GM19193 (cell line): ENCODE results near the gene ADARB2.

ENCODE experiments used
- POLR2A ChIP-seq: IDR thresholded peaks from 4 replicates; pipeline ENCODE4 v1.6.1; 2011; ENCODE audit not compliant: insufficient read depth, insufficient read length; ENCODE audit errors: extremely low read depth

The ADARB2 gene

DNA sequence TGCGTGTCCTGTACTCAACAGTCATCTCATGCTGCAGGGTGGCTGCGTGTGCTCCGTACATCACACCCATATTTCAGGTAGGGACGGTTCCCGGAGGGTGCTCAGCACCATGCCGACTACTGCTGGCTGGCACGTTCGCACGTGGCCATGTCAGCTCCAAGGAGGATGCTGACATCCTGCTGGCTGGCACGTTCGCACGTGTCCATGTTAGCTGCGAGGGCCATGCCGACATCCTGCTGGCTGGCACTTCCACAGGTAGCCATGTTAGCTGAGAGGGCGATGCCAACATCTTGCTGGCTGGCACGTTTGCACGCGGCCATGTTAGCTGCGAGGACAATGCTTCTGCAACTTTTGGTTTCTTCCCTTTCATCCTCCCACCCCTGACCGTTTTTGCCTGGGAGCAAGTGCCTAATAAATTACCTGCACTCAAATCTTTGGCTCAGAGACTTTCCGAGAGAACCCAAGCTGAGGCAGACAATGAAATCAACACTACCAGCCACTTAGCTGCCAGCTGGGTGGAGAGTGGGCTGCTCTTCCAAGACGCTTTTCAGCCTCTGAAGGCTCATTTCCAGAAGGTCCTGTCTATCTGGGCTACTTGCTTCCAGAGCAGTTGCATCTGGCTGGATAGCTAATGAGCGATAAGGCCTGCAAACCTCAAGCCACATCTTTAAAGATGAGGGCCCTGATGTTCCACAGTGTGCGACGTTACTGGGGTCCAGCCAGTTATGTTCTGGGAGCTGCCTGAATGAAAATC lies 576.6 kb downstream of the ADARB2 start:
- TF ChIP-seq POLR2A, result no peak

DNA sequence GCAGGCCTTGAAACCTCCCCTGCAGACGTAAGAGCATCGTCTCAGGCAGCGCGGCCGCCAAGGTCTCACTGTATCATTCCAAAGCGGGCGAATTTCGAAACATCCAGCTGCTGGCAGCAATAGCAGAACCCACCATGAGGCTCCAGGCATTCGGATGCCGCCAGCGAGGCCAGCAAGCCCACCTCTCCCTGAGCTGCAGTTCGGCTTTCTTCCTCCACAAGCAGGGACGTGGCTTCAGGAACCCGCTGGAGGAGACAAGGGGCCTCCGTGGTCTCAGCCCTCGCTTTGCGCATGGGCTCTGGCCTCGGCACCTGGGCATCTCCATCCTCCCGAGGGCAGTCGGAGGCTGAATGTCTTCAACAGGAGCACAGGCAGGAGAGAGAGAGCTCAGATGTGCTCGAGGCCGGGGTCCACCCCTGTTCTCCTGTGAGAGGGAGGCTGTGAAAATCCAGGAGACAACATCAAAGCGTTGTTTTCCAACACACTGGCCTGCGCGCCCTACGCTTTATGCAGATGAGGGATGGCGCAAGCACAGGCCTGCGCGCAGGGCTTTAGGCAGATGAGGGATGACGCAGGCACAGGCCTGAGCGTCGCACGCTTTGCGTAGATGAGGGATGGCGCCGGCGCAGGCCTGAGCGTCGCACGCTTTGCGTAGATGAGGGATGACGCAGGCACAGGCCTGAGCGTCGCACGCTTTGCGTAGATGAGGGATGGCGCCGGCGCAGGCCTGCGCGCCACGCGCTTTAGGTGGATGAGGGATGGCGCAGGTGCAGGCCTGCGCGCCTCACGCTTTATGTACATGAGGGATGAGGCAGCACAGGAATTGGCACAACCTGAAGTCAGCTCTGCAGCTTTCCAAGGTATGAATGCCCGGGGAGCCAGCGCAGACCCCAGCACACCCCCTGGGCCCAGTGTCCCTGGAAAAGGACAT lies 577.9 kb downstream of the ADARB2 start:
- no peak for TF ChIP-seq POLR2A

DNA sequence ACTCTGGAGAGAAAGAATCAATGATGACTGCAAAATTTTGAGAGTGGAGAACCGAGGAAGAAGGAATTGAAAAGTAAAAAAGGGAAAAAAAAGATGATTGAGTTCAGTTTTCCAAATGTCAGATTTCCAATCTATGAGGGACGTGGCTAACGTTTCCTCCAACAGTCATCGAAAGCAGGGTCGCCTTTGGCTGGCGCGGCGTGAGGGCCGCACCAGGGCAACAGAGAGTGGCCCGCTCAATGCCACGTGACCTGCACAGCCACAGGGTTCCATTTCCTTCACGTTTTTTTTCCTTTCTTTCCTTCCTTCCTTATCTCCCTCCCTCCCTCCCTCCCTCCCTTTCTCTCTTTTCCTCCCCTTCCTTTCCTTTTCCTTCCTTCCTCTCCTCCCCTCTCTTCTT lies 579.3 kb downstream of the ADARB2 start:
- TF ChIP-seq POLR2A, result no peak

DNA sequence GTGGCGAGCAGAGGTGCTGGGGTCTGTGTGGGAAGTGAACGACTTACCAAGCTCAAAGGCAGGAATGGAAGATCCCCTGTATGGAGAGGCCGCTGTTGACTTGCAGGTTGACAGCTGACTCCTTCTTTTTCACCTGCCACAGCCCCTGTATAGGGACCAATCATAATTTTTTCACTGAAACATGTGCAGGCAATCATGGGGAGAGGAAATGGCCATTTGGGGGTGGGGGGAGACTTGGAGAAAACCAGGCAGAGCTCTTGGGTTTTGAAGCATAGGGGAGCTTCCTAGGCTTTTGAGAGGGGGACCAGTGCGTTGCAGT lies 579.8 kb downstream of the ADARB2 start:
- TF ChIP-seq POLR2A, result no peak

DNA sequence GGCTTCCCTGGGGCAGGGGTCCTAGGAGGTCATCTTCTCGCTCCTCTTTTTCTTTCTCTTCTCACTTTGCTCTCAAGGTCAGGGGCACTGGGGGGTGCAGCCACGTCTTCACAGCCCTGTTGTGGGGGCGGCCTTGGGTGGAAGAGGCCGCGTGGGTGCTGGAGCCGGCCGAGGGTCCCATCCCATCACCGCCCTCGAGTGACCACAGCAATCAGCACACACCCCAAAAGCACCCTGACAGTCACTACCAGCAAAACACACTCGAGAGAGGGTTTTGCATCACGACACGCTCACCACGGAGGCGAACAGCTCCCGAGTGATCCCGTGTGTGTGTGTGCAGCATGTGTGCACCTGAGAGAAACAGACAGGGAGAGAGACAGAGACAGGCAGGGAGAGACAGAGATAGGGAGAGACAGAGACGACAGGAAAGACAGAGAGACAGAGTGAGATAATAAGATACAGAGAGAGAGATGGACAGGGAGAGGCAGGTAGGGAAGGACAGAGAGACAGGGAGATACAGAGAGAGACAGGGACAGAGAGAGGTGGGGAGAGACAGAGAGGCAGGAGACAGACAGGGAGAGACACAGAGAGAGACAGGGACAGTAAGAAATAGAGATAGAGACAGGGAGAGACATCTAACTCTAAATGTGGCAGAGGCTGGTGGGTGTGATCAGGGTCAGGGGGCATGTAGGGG lies 580.3 kb downstream of the ADARB2 start:
- no peak for TF ChIP-seq POLR2A

DNA sequence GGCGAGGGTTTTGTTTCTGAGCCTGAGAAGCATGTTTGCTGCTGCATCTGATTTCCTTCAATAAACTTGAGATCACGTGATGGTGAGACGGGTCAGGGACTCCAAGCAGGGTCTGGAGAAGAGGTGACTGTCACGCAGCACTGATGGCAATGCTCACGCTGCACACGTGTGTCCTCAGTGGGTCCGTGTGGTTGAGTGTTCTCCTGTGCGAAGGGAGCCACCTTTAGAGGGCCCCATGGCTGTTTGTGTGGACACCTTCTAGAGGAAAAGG lies 580.8 kb downstream of the ADARB2 start:
- TF ChIP-seq POLR2A, result no peak

DNA sequence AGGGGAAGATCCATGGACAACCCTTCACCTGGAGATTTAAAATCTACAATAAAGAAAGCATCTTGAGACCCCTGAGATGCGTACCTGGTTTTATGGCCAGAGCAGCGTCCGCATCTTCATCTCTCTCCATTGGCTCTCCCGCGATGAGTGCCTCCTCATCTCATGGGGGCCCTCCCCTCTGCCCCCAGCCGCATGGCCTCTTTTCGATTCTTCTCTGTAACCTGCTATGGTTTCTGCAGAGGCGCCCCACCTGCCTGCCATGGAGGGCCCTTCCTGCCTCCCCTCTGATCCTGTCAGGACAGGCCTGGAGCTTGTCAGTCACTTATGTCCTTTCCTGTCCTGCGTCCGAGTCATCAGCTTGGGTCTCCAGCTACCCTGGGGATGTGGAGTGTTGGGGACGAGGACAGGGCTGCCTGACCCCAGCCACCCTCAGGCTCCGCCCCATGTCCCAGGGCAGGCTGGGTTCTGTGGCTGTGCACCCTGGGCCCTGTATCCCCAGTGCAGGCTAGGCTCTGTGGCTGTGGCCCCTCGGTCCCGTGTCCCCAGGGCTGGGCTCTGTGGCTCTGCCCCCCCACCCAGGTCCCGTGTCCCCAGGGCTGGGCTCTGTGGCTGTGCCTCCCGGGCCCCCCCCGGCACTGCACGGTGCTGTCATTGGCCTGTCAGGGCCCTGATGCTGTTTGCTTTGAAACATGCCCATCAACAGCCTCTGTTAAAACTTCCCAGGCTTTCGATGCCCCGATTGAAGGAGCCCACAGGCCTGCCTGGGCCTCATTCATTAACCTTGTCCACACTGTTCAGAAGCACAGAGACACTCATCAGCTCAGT lies 581.3 kb downstream of the ADARB2 start:
- TF ChIP-seq POLR2A, result no peak

DNA sequence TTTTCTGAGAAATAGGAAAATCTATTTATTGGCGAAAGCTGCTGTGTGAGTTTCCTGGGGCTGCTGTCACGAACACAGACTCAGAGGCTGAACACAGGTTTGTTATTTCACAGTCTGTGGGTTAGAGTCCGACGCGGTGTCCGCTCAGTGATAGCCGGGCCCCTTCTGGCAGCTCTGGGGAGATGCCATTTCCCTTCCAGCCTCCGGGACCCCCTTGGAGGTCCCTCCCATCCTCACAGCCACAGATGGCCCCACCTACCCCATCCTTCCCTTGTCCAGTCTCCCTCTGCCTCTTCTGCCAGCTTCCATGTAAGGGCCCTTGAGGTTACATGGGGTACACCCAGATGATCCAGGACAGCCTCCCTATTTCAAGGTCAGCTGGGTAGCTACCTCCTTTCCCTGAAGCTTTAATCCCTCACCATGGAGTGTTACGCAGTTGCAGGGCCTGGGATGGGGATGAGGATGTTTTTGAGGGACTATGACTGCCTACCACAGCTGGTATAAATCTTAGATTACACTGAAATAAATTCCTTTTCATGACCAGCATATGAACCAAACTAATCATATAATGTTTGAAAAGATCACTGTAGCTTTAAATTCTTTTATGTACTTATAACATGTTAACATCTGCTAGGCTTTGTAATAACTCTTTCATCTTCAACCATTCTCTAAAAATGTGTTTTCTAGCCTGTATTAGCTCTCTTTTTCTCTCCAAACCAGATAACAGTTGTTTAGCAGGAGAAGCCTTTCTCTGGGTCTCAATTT lies 582.6 kb downstream of the ADARB2 start:
- TF ChIP-seq POLR2A, result no peak

DNA sequence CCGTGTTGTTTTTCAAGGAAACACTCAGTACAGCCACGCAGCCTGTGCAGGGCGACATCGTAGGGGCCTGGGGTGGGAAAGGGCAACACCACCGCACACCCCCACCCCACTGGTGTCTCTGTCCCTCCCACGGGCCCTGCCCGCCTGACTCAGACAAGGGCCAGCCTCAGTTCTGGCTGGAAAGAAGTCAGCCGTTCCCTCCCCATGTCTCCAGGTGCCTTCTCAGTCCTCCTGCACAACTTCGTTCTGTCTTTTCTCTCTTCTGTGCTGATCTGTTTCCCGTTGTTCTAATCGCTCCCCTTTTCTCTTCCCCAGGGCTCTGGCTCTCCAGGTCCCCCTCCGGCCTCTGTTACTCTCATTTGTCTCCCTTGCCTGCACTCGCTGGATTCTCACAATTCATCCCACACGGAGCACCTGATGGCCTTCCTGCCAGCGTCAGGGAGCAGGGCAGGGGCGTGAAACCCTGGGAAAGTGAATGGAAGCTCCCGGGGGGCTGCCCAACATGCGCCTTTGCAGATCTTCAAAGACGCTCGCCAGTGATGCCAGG lies 583.4 kb downstream of the ADARB2 start:
- no peak for TF ChIP-seq POLR2A

DNA sequence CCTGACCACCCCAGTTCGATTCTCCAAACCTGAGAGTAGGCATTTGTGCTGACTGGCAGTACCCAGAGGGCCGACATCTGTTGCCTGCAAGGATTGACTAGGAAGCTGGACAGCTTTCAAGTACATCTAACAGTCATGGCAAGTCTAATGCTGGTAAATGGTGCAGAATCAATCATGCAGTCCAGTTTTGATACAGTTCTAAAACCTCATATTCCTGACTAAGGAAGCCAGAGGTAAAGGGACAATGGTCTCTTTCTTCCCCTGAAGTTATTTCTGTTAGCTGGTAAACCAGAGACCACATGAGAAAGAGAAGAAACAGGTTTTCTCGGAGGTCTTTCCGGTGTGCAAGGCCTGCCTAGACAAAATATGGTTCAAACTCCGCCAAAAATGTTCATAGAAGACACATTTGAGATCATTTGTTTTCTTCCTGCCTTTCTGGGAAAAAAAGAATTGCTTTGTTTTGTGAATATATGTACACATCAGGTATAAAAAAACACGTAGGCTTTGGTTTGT lies 584.0 kb downstream of the ADARB2 start:
- no peak for TF ChIP-seq POLR2A

DNA sequence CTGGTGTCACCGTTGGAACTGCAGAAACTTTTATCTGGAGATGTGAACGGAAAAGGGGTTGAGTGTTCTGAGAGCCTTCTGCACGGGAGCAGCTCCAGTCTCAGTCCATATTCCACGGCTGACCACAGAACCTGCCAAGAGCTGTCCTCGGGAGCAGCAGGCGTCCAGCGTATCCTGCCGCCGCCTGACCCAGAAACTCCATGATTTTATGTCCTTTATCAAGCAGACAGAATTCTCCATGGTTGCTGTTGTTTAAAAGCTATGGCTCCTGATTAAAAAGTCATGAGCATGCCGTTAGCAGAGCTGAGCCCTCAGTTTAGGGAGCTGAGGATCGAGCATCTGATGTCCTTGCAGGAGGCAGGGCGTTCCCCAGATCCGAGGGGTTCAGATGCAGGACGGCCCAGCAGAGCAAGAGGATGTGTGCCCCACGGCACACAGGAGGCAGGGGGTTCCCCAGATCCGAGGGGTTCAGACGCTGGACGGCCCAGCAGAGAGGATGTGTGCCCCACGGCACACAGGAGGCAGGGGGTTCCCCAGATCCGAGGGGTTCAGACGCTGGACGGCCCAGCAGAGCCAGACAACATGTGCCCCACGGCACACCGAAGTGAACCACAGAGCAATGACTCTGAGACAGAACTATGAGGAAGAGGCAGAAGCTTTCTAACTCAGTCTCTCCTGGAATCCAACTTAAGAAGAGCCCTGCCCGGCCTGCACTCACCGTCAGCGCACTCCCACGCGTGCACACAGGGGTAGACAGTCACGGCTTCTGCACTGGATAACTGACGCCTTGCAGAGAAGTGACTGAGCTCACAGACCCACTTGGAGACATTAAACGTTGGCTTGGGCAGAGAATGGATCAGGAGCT lies 584.7 kb downstream of the ADARB2 start:
- TF ChIP-seq POLR2A, result no peak

DNA sequence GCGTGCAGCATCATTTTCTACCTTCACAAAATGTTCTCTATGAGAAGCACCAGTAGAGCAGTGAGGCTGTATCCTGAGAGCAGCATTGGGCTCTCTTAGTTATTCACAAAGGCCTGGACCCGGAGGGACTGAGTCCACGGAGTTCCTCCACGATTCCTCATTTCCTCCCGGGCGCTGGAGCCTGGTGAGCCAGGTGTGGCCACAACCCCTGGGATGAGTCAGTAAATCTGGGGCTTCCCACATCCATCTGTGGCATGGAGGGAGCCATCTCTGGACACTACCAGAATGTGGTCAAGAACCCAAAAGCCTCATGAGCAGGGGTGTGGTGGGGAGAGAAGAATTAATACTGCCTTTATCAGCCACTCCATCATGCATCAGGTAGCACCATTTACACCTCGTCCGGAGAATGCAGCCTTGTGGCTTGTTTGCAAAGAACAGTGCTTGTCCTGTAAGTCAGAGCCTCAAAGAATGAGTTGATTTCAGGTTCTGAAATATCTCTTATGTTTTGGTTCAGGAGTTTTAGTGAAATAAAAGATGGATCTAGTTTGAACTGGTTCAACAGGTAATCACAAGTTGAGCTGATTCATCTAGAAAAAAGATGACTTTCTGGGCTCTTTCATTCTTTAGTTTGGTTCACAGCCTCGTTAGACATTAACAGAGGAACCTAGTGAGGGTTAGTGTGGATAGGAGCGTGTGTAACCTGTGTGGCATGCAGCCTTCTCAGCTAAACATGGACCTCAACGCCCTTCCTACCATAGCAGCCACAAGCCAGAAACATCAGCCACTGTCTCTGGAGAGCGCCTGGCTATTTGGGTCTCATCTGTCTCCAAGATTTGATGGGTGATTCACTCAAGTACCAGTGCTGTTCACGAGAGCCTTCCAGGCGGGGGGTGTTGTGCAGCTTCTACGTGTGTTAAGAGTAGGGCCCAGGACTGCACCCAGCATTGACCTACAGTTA lies 586.0 kb downstream of the ADARB2 start:
- TF ChIP-seq POLR2A, result no peak
